Gastroesophageal sphincter (tissue), 3 donors: Measurements from ENCODE around the gene ABCC11.

Experiments
- POLR2AphosphoS5 ChIP-seq: sonication (generic); formaldehyde crosslinking; IDR thresholded peaks from one replicate; pipeline ENCODE4 v1.6.1; 2017; ENCODE audit warnings: antibody characterized with exemption
- TF ChIP-seq, protein P1 (sequence below), 4 experiments: fragments of 200-600 bp in 2 of 4; fragments of 450-650 bp in 2 of 4; sonication (generic) in 1 of 4; IDR thresholded peaks; one replicate each; pipeline ENCODE4 v1.5.1; 2017 to 2019; ENCODE audit warnings: antibody characterized with exemption in 4 of 4, mild to moderate bottlenecking in 2 of 4, moderate library complexity in 2 of 4

GRCh38 chr16:48220891-48221290, 26.4 kb downstream of the ABCC11 start:
- TF ChIP-seq POLR2AphosphoS5, result no peak
- TF ChIP-seq, protein P1, sequence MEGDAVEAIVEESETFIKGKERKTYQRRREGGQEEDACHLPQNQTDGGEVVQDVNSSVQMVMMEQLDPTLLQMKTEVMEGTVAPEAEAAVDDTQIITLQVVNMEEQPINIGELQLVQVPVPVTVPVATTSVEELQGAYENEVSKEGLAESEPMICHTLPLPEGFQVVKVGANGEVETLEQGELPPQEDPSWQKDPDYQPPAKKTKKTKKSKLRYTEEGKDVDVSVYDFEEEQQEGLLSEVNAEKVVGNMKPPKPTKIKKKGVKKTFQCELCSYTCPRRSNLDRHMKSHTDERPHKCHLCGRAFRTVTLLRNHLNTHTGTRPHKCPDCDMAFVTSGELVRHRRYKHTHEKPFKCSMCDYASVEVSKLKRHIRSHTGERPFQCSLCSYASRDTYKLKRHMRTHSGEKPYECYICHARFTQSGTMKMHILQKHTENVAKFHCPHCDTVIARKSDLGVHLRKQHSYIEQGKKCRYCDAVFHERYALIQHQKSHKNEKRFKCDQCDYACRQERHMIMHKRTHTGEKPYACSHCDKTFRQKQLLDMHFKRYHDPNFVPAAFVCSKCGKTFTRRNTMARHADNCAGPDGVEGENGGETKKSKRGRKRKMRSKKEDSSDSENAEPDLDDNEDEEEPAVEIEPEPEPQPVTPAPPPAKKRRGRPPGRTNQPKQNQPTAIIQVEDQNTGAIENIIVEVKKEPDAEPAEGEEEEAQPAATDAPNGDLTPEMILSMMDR (IDR thresholded peaks at IDR 0.05), result no peak
